Omental fat pad (tissue), 4 donors: Measurements from ENCODE around the gene OR10S1. TPM values are rescaled to one million over a fixed set of nuclear protein-coding genes. Genes with fewer than 3 reads are reported as not detected.

Source experiments
- ATAC-seq: fragments of 150-250 bp; one replicate; pipeline ENCODE4 v1.9.1; 2016; ENCODE audit warnings: mild to moderate bottlenecking, moderate library complexity; ENCODE audit not compliant: low FRiP score
- DNase-seq: peaks from one replicate; pipeline ENCODE4 v3.0.0-alpha.2; 2019; ENCODE audit warnings: low spot score
- CTCF ChIP-seq, 3 donors: fragments of 450-650 bp; IDR thresholded peaks; one replicate each; pipeline ENCODE4 v1.5.1; 2016 to 2017; ENCODE audit warnings: antibody characterized with exemption in 3 of 3, mild to moderate bottlenecking in 3 of 3, moderate library complexity in 2 of 3
- total RNA-seq, 4 donors: library from RNA; depleted of rRNA; stranded (reverse); fragments of >200 nt; gene quantifications; one replicate each; pipeline ENCODE4 v1.1.0, GENCODE V29; 2016

The OR10S1 gene
- total RNA-seq, 4 donors from 2014 or later = not detected

GRCh38 chr11:123973816-123974215, 3.8 kb downstream of the OR10S1 start:
- no peak for TF ChIP-seq CTCF (IDR thresholded peaks at IDR 0.05)
- DNase-seq (no peak), ATAC-seq (no peak)

GRCh38 chr11:123956752-123957151, 20.8 kb downstream of the OR10S1 start:
- ATAC-seq (no peak), DNase-seq (no peak)
- no peak for TF ChIP-seq CTCF (IDR thresholded peaks at IDR 0.05)

- DNase-seq (no peak), ATAC-seq (no peak)
- no peak for TF ChIP-seq CTCF (IDR thresholded peaks at IDR 0.05)
Observed at GRCh38 chr11:123945132-123945531, 32.4 kb downstream of the OR10S1 start.

GRCh38 chr11:123943738-123944137, 33.8 kb downstream of the OR10S1 start, which contains the start of gene OR6T1:
OR6T1 (minus strand) TSS chr11:123943838; CDS start chr11:123943838, 0 bp downstream.
- ATAC-seq = no peak
- TF ChIP-seq CTCF (IDR thresholded peaks at IDR 0.05) = no peak
- DNase-seq = no peak

GRCh38 chr11:123942413-123942812, 35.2 kb downstream of the OR10S1 start:
- ATAC-seq (no peak), DNase-seq (no peak)
- no peak for TF ChIP-seq CTCF (IDR thresholded peaks at IDR 0.05)

- TF ChIP-seq CTCF (IDR thresholded peaks at IDR 0.05) = no peak
- DNase-seq = no peak
- no peak for ATAC-seq
Observed at GRCh38 chr11:123939317-123939716, 38.3 kb downstream of the OR10S1 start, which contains the start of gene OR4D5. OR4D5 (plus strand) TSS chr11:123939617; CDS start chr11:123939617, 0 bp downstream.

Other genes starting within 250 kb of the OR10S1 start
- 10 to 100 TPM in 1 of 4 donors, 1 to 10 TPM in 3; 4.1 to 12.6 (median 7.9) TPM for gene ZNF202, start 236.1 kb downstream of the OR10S1 start, total RNA-seq
- gene OR6X1, start 223.3 kb downstream of the OR10S1 start, total RNA-seq = not detected
- not detected for gene OR6M1, start 171.4 kb downstream of the OR10S1 start, total RNA-seq
- gene TMEM225, start 92.1 kb downstream of the OR10S1 start, total RNA-seq = not detected
- not detected for gene OR8D4, start 75.6 kb downstream of the OR10S1 start, total RNA-seq
- not detected for gene OR4D5, start 38.2 kb downstream of the OR10S1 start, total RNA-seq
- gene OR6T1, start 33.9 kb downstream of the OR10S1 start, total RNA-seq = not detected
- gene OR10G6, start 17.4 kb upstream of the OR10S1 start, total RNA-seq = not detected
- not detected for gene OR10G4, start 35.2 kb upstream of the OR10S1 start, total RNA-seq
- gene OR10G9, start 45.2 kb upstream of the OR10S1 start, total RNA-seq = not detected
- not detected for gene OR10G8, start 49.0 kb upstream of the OR10S1 start, total RNA-seq
- gene OR10G7, start 63.5 kb upstream of the OR10S1 start, total RNA-seq = not detected
- 10 to 100 TPM in 3 of 4 donors, 1 to 10 TPM in 1; 9.7 to 19.5 (median 15.0) TPM for gene VWA5A, start 137.7 kb upstream of the OR10S1 start, total RNA-seq
- gene OR10D3, start 205.6 kb upstream of the OR10S1 start, total RNA-seq = not detected